AG04449 (cell line): ENCODE measurements around the gene ATG7.

ENCODE experiments used
- CTCF ChIA-PET: fragments of 350-600 bp; formaldehyde crosslinking; extraction: SDS; loops from one replicate; lab custom pipeline; 2021; ENCODE audit warnings: antibody characterized with exemption; lab: Yijun Ruan, JAX
- POLR2A ChIA-PET: fragments of 400-600, 350-600 bp; formaldehyde crosslinking; extraction: SDS; loops from one replicate; lab custom pipeline; 2020; ENCODE audit warnings: antibody characterized with exemption, inconsistent platforms; lab: Yijun Ruan, JAX
- DNase-seq: peaks from one replicate; pipeline ENCODE4 v3.0.0-alpha.2; 2010; ENCODE audit warnings: low read depth, low spot score
- H3K4me3 ChIP-seq: 2 replicates; pipeline ENCODE4 v1.5.1; 2011; ENCODE audit warnings: low read depth, mild to moderate bottlenecking, control low read depth, low read length
- TF ChIP-seq, protein P1 (sequence below): IDR thresholded peaks from one replicate; pipeline ENCODE4 v1.5.1; 2011; ENCODE audit warnings: mild to moderate bottlenecking, moderate library complexity, low read length, control low read depth, inconsistent platforms; ENCODE audit not compliant: insufficient read depth; ENCODE audit errors: missing control alignments

ATG7 gene

DNA sequence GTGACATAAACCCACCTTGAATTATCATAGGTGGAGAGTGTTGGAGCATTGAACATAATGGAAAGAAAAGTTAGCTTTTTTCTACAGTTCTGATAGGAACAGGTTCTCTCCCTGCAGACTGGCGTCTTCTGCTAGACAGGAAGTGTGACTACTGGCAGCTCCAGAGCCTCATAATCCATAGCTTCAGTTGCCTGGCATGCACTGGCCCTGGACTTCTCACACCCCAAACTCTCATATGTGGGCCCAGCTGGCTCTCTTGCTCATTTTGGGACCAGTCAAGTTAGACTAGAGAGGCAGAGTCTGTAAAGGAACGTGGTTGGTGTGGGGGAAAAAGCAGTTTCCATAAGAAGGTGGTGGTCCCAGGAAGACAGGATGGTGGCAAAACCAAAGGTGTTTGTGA, 191.4 kb downstream of the ATG7 start:
- TF ChIP-seq, protein P1, sequence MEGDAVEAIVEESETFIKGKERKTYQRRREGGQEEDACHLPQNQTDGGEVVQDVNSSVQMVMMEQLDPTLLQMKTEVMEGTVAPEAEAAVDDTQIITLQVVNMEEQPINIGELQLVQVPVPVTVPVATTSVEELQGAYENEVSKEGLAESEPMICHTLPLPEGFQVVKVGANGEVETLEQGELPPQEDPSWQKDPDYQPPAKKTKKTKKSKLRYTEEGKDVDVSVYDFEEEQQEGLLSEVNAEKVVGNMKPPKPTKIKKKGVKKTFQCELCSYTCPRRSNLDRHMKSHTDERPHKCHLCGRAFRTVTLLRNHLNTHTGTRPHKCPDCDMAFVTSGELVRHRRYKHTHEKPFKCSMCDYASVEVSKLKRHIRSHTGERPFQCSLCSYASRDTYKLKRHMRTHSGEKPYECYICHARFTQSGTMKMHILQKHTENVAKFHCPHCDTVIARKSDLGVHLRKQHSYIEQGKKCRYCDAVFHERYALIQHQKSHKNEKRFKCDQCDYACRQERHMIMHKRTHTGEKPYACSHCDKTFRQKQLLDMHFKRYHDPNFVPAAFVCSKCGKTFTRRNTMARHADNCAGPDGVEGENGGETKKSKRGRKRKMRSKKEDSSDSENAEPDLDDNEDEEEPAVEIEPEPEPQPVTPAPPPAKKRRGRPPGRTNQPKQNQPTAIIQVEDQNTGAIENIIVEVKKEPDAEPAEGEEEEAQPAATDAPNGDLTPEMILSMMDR: no peak
- no peak overlapping the region for H3K4me3 ChIP-seq
- CTCF ChIA-PET: interaction anchor here (1.3 kb wide), 1 partner anchor 84 kb away, joined by 4 read pairs; no protein-coding TSS in a partner anchor
- POLR2A ChIA-PET: no interaction called here
- no peak for DNase-seq

DNA sequence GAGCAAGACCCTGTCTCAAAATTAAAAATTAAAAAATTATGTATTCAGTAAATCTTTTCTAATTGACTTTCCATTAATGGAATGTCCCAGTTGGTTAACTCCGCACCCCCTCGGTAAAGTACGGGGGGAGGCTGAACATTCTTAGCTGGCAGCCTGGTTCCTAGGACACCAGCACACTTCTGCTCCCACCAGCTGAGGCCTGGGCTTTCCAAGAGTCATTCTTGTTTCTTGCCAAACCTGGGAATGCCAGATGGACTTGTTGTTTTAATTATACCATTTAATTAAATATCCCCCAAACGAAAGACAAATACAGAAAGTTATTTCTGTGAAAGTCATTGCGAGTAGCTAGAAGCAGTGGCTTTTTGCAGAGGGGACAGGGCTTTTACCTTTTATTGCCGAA, 192.2 kb downstream of the ATG7 start:
- no peak overlapping the region for H3K4me3 ChIP-seq
- TF ChIP-seq, protein P1: no peak
- ChIA-PET POLR2A (no interaction called here), CTCF (interaction anchor here (1.0 kb wide), 1 partner anchor 14 kb away, joined by 3 read pairs; no protein-coding TSS in a partner anchor)
- DNase-seq: no peak

DNA sequence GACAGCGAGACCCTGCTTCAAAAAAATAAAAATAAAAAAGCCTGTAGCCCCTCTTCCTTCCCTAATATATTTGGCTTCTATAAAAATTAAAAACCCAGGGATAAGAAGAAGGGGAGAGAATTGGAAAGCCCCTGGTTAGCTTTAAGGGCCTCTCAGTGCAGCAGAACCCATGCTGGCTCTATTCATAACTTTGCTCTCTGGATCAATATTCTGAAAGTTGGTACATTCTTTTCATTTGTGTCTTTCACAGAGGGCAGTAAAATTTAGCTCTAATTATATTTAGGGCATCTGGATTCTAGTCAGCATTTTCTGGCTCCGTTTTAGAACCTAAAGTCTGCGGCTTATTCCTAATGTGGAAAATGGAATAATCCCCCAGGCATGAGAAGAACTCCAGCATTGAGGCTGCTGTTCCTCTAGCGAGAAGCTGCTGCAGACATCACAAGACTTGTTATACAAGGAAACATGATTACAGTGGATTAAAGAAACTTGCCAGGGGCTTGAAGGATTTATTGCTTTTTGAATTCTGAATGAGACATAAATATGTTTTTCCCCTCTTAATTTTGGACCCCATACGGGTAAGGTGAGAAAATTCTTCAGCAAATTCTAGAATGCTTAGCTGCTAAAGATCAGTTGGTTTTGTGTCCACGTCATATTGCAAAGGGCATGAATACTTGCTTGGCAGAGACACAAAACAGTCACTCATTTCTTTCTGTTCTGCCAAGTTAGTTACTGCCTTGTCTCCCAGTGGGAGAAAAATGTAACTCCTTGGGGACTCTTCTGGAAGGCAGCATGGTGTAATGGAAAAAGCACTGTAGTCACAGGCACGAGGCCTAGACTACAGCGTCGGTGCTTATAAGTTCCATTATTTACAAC, 193.8 kb downstream of the ATG7 start:
- TF ChIP-seq, protein P1: no peak
- H3K4me3 ChIP-seq: no peak overlapping the region
- ChIA-PET CTCF (interaction anchor here (2.5 kb wide), 1 partner anchor 10 kb away, joined by 9 read pairs; no protein-coding TSS in a partner anchor), POLR2A (interaction anchor here (0.7 to 1.1 kb wide), 4 partner anchors 11 to 91 kb away, joined by 3 to 4 read pairs (median 4); no protein-coding TSS in a partner anchor)
- peak; percentile 96 for DNase-seq

DNA sequence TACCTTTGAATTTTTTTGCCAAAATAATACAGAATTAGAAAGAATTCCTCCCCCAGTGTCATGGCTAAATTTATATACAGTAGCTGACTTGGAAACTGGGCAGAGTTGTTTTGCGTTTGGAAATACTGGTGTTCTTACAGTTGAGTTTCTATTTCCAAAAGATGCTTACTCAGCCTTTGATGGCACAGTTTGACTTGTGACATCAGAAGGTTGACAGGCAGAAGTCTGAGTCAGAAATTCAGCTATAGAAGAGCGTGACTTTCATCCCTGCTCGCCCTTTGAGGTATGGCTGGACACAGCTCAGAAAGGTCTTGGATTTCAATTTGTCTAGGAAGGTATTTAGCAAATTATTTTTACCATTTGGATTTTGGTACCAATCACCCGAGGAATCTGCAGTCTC, 195.7 kb downstream of the ATG7 start:
- DNase-seq: no peak
- ChIA-PET CTCF (no interaction called here), POLR2A (interaction anchor here (1.9 kb wide), 1 partner anchor 10 kb away, joined by 4 read pairs; no protein-coding TSS in a partner anchor)
- TF ChIP-seq, protein P1: no peak
- H3K4me3 ChIP-seq: no peak overlapping the region

DNA sequence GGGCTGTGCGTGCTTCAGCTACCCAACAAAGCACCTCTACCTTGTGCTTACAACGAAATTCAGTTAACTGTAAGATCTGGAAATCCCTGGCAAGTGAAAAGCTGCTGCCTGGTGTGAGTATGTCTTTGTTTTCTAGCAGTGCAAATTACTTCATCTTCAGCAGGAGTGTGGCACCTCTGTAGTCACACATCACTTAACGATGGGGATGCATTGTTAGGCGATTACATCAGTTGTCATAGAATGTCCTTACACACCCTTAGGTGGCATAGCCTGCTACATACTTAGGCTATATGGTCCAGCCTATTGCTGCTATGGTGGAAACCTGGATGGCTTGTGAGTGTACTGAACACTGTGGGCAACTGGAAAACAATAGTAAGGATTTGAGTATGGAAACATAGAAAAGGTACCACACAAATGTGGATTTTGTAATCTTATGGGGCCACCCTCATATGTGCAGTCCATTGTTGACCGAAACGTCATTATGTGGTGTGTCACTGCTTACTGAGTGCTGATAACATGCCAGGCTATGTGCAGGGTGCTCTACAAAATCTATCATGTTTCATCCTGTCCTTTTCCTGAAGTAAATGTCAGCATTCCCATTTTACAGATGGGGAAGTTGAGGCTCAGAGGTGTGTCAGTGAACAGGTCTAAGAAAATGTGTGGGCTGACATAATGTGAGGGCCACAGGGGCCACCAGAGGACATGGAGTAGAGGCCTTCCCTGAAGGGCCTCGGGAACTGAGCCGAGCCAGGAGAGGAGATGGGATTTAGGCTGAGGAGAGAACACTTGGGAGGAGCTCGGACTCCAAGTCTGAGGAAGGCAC, 198.0 kb downstream of the ATG7 start:
- POLR2A ChIA-PET: no interaction called here
- no peak overlapping the region for H3K4me3 ChIP-seq
- CTCF ChIA-PET: interaction anchor here (1.0 kb wide), 2 partner anchors 10 to 11 kb away, joined by 3 to 5 read pairs; no protein-coding TSS in a partner anchor
- no peak for DNase-seq
- TF ChIP-seq, protein P1: no peak
